UCSD-AML1 (cell line): Measurements from ENCODE around the gene MLLT10.

Experiments
- DNase-seq: peaks from one replicate; lab custom pipeline; 2025; ENCODE audit not compliant: unreplicated experiment; lab: John Stamatoyannopoulos, UW

The MLLT10 gene

DNA sequence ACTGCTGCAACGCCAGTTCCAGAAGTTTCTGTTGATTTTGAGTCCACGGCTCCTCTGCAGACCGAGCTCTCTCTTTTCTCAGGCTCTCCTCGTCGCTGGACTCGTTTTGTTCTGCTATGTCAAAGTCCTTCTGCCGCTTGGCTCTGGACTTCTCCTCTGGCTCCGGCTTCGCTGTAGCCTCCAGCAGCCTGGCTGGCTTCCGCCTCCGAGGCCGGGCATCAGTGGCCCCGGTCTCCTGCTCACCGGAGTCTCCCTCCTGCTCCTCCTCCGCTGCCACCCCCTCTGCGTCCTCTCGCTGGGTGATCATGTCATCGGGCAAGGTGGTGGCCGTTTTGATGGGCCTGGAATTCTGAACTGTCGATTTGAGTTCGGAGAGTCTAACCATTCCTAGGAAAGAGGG lies 225.2 kb downstream of the MLLT10 start:
- DNase-seq: no peak

DNA sequence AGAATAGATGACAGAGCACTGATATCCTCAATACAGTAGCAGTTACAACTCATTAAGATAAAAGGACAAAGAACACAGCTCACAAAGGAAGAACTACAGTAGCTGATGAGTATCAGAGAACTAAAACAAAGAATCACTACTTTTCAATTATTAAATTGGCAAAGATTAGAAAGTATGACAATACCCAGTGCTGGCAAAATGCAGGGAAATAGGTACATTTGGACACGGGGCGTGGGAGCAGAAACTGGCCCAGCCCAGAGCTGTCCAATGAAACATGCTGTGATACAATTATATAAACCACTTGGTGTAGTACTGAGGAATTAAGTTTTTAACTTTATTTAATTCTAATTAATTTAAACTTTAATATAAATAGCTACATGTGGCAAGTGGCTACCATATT lies 226.3 kb downstream of the MLLT10 start:
- no peak for DNase-seq

DNA sequence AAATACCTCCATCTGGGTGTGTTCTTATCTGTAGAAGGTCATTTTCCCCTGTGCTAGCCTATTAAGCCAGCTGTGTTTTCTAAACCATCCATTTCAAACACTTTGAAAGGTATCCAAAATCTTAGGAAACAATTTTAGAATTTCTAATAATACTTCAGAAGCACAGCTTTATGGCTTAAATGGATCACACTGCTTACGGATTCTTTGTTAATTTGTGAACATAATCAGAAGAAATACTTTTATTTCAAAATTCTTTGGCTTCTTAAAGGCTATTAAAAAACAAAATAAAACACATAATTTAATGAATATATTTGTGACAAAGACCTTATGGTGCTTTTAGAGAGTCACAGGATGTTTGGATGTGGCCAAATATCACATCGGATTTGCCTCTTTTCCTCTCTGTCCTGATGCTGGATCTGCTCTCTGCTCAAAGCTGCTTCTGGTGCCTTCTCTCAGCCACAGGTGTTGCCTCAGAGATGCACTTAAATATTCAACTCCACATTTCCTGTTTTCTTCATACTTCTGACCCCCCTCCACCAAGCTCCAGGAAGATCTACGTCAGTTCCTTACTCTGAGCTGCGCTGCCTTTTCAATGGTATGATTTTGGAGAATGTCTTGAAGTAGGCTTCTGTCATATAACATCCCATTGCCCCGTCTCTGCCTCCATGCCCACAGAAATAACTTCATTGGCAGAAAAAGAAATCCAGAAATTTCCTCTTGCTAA lies 230.6 kb downstream of the MLLT10 start:
- DNase-seq: no peak

DNA sequence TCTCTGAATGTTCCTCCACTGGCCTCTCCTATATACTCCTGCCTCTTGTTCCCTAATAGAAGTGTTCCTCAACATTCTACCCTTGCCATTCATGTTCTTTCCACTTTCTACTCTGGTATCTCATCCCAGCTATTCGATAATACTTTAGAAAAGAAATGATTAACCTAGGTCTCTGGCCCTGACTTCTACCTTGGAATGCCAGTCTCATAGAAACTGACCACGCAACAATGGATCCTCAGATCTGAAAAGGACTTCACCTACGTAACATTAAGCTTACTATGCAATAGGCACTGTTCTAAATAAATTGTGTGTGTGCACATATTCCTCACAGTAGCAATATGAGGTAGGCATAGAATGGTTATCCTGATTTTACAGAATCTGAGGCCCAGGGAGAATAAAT lies 235.0 kb downstream of the MLLT10 start:
- DNase-seq: no peak

DNA sequence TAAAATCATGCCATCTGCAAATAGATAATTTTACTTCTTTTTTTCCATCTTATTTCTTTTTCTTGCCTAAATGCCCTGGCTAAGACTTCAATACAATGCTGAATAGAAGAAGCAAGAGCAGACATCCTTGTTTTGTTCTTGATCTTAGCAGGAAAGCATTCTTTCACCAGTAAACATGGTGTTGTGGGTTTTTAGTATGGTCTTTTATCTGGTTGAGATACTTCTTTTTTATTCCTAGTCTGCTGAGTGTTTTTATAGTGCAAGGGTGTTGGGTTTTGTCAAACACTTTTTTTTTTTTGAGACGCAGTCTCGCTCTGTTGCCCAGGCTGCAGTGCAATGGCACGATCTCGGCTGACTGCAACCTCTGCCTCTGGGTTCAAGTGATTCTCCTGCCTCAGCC lies 237.2 kb downstream of the MLLT10 start:
- no peak for DNase-seq

DNA sequence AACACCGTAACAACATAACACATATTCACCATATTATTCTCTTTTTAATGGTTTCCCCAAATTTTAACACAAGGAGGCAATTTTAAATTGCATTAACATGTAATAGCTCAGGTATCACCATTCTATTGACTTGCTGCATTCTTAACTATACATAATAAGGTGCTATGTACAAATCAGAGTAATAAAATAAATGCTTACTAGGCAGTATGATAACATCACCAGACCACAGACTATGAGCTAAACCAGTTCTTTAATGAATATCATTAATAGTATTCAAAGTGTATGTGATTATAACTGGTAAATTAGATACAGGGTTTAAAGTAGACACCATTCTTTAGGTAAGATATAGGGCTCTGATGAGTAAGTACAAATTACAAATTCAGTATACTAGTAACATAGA lies 242.9 kb downstream of the MLLT10 start:
- DNase-seq: no peak

DNA sequence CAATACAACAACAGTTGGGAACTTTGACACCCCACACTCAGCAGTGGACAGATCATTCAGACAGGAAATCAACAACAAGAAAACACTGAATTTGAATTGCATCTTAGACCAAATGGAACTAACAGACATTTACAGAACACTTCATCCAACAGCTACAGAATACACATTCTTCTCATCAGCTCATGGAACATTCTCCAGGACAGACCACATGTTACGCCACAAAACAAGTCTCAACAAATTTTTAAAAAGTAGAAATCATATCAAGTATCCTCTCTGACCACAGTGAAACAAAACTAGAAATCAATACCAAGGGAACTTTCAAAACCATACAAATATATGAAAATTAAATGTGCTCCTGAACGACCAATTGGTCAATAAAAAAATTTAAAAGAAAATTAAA lies 257.2 kb downstream of the MLLT10 start:
- DNase-seq: no peak
